B cell (primary cell): ENCODE data around the gene ARPC2.

Experiments
- CTCF ChIP-seq: fragments of 200-600 bp; IDR thresholded peaks from one replicate; pipeline ENCODE4 v1.8.0; 2022; ENCODE audit warnings: antibody characterized with exemption, mild to moderate bottlenecking
- EZH2 ChIP-seq: IDR thresholded peaks from 2 replicates; pipeline ENCODE4 v1.6.1; 2012; ENCODE audit warnings: borderline replicate concordance, low read depth, mild to moderate bottlenecking, moderate library complexity, low read length; ENCODE audit not compliant: insufficient read depth, poor library complexity, severe bottlenecking

- no peak for TF ChIP-seq EZH2
- peak; percentile 81 for TF ChIP-seq CTCF
These were observed 48.1 kb upstream of the ARPC2 start for GRCh38 chr2:218168635-218169462.
